ENCODE results near the gene MUC20.
A peak's percentile ranks its signal among the peaks of the same experiment; 100 is the strongest.
"Not testable (repeated sequence)": the region's sequence is repeated elsewhere in the genome, so short reads cannot be mapped to it uniquely, and the experiment has no call there.

The MUC20 gene

DNA sequence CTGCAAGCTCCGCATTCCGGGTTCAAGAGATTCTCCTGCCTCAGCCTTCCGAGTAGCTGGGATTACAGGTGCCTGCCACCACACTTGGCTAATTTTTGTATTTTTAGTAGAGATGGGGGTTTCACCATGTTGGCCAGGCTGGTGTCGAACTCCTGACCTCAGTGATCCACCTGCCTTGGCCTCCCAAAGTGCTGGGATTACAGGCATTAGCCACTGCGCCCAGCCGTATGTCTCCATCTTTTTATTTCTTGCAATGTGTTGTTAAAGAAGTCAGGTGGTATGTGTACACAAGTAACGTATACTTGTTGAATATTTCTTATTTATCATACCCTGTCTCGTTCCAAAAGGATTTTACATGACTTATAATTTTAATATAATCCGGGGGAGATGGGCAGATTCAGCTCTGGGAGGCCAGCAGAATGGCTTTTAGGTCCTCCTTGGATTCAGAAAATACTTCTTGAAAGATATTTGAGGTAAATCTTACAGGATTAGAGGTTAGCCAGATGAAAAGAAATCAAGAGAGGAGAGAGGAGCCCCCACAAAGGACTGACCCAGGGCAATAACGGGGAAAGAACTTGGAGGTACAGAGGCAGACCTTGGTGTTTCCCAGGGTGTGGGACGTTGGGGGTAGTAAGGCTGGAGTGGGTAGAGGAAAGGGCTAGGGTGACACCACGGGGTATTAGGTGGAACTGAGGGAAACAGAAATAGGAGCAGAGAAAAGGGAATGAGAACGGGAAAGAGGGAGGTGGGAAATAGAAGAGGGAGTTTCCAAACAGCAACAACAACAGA, 27.2 kb upstream of the MUC20 start:
- DNase-seq, result no peak

DNA sequence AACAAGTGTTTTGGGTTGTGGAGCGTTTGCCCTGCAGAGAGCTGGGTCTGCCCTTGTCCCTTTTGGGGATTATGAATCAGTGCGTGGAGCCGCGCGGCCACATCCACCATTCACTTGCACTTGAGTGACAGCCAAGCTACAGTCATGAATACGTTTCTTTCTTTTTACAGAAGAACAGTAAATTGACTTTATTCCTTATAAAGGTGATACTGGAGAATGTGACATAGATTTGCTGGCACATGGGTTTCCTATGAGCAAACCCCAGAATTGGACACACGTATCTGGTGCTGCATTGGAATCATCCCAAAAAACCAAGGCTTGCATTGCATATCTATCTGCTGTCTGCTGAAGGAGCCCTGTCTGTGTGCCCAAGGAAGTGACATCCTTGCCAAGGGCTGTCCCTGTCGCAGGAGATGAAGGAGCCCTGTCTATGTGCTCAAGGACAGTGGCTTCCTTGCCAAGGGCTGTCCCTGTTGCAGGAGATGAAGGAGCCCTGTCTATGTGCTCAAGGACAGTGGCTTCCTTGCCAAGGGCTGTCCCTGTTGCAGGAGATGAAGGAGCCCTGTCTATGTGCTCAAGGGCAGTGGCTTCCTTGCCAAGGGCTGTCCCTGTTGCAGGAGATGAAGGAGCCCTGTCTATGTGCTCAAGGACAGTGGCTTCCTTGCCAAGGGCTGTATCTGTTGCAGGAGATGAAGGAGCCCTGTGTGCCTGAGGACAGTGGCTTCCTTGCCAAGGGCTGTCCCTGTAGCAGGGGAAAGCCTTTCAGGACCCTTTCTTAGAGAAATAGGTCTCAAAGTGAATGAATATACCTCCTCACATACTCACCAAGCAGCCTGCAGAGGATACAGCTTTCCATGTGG, 26.3 kb upstream of the MUC20 start:
- not testable (repeated sequence) for DNase-seq

DNA sequence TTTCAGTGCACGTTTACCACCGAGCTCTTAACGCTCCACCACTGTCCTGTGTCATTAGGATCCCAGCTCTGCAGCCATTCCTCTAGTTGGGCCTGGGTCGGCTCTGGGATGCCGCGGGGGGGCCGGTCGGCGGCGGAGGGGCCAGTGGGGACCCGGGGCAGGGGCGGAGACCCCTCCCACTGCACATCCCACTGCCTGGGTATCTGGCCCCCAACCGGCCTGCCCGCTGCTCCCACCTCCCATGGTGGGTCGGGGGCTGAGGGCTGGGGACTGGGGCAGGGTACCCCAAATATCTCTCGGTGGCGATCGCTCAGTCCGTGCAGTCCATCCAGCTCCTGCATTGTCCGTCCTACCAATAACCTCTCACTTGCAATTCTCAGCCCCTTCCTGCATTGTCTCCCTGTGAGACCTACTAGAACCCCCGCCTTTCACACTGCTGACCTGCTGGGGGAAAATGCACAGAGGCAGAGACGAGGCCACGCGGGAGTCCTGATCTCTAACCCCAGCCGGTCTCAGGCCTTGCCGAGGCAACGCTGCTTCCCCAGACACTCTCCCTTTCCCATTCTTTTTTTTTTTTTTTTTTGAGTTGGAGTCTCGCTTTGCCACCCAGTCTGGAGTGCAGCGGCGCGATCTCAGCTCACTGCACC, 24.0 kb upstream of the MUC20 start:
- DNase-seq, result no peak

DNA sequence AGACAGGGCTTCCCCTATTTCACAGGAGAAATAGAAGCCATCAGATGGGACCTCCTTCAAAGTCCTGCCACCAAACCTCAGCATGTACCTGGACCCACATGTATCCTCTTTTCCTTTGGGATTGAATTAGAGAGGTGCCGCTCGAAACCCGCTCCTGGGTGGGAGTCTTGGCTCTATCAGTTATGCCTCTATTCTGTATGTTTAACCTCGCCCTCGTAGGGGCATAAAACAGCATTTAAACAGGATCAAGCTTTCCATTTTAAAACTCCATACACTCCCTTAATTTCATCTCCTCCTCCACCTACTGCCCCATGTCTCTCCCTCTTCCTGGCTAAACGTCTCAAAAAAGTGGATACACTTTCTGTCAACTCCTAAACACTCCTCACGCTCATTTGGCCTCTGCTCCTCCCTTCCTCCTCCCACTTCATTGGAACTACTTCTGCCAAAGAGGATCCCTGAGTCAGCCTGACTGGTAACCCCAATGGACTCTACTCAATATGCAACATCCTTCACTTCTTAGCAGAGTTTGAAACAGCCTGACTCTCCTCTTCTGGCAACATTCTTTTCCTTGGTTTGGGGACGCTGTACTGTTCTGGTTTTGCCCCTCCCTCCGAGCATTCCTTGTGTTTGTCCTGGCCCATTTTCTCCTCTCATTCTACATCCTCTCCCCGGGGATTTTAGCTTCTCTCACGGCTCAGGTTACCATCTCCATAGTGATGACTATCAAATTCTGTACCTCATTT, 23.0 kb upstream of the MUC20 start:
- DNase-seq, result peak; percentile 82

DNA sequence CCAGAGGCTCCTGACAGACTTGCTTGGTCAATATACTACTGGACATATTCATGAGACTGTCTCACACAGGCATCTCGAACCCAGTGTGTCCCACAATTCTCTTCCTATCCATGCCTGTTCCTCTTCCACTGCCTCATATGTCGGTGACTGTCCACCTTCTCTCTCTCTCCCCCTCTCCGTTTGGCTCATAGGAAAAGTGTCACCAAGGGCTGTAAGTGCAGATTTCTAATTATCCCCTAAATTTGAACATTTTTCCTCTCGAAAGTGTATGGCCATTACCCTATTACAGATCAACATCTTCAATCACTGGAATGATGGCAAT, 22.5 kb upstream of the MUC20 start:
- no peak for DNase-seq

DNA sequence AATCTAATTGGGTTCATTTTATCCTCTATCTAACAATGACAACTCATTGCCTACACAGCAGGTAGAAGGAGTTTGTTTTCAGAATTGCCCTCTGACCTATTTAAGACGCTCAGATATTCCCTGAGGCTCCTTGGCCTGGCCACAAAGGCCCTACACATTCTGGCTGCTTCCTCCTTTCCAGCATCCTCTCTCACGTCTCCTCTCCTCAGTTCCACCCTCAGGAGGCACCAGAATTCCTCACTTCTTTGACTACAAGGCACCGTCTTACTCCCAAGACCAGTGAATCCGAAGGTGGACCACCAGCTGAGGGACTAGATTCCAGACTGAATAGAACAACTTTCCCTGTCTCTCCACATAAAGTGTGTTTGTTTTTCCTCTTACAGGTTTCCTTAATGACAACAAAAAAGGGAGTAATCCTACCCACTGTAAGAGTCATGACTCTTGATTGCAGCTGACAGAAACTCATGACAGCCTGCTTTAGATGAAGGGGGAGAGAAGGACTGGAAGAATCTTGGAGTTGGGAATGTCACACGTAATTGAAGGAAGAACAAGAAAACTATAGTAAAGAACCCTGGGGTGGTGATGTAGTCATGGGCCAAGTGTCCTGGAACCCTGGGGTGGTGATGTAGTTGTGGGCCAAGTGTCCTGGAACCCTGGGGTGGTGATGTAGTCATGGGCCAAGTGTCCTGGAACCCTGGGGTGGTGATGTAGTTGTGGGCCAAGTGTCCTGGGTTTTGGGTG, 22.0 kb upstream of the MUC20 start:
- no peak for DNase-seq

DNA sequence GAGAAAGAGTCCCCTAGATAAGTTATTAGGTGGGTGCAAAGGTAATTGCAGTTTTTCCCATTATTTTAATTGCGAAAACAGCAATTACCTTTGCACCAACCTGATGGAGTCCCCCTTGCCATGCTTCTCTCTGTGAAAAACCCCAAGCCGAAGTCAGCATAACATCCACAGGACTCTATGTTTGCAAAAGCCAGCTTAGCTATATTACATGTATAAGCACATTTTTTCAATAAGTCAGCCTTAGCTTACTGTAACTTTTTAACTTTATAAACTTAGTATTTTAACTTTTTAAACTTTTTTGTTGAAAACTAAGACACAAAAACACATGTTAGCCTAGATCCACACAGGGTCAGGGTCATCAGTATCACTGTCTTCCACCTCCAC, 21.4 kb upstream of the MUC20 start:
- no peak for DNase-seq

DNA sequence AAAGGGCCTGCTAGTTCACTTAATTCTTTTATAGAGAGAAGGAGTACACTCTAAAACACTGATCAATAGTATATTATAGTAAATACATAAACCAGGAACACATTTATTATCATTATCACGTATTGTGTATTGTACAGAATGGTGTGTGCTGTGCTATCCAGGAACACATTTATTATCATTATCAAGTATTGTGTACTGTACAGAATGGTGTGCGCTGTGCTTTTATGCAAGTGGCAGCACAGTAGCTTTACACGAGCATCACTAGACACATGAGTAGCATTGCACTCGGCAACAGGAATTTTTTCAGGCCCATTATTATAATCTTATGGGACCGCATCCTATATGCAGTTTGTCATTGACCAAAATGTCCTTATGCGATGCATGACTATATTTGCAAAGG, 20.9 kb upstream of the MUC20 start:
- DNase-seq, result no peak

DNA sequence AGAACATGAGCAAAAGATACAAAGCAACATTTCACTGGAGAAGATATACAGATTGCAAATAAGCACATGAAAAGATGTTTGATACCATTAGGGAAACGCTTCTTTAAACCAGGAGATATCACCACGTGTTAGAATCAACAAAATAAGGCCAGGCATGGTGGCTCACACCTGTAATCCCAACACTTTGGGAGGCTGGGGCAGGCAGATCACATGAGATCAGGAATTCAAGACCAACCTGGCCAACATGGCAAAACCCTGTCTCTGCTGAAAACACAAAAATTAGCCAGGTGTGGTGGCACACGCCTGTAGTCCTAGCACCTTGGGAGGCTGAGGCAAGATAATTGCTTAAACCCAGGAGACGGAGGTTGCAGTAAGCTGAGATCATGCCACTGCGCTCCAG, 20.5 kb upstream of the MUC20 start:
- DNase-seq, result no peak

DNA sequence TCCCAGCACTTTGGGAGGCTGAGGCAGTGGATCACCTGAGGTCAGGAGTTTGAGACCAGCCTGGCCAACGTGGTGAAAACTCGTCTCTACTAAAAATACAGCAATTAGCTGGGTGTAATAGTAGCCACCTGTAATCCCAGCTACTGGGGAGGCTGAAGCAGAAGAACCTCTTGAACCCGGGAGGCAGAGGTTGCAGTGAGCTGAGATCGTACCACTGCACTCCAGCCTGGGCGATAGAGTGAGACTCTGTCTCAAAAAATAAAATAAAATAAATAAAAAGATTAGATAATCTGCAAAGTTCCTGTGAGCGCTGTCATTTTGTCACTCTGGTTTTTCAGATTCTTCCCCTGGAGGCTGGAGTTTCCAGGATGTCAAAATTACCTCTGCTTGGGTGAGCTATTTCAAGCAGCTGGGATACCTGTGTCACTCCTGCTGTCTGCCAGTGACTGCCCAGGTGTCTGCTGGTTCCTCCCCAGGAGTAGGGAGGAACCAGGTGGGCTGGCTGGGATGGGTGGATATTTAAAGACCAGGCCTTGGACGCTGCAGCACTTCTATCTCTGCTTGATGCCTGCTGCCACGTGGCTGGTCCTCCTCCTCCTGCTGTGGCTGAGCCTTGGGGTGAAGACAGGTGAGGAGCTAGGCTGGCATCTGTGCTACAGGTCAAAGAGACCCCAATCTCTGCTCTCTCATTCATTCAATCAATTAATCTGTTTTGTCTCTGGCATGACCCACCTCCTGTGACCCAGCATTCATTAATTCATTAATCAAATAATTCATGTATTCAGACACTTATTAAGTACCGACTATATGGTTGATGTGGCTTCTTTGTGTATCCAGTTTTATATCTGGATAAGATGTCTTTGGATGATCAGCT, 19.5 kb upstream of the MUC20 start:
- no peak for DNase-seq

DNA sequence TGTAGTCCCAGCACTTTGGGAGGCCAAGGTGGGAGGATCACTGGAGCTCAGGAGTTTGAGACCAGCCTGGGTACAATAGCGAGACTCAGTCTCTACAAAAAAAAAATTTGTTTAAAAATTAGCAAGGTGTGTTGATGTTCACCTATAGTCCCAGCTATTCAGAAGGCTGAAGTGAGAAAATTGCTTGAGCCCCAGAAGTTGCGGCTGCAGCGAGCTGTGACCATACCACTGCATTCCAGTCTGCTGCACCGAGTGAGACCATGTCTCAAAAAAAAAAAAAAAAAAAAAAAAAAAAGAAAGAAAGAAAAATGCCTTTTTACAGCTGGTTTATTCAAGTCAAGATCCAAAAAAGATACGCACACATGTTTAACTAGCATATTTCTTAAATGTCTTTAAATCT, 17.0 kb upstream of the MUC20 start:
- no peak for DNase-seq

DNA sequence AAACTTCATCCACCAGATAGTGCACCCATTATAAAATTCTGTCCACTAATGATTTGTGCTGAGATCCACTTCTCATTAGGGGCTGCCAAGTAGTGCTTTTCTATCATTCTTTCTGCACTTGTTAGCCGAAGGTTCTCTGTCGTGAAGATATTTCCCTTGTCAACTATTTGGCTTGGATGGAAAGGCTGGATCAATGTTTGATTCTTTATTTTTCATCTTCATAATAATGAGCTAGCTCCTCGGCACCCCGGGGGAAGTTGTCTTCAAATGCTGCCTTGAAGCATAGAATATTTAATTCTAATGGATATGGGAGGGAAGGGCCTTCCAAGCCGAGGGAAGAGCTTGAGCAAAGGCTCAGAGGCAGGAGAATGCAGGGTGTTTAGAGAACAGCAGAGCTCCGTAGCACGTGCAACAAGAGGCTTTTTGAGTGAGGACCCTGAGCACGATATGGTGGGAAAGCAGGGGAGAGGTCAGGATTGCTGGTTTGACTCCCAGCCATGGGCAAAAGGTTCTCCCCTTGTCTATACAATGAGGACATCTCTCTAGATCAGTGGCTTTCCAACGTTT, 16.3 kb upstream of the MUC20 start:
- no peak for DNase-seq

DNA sequence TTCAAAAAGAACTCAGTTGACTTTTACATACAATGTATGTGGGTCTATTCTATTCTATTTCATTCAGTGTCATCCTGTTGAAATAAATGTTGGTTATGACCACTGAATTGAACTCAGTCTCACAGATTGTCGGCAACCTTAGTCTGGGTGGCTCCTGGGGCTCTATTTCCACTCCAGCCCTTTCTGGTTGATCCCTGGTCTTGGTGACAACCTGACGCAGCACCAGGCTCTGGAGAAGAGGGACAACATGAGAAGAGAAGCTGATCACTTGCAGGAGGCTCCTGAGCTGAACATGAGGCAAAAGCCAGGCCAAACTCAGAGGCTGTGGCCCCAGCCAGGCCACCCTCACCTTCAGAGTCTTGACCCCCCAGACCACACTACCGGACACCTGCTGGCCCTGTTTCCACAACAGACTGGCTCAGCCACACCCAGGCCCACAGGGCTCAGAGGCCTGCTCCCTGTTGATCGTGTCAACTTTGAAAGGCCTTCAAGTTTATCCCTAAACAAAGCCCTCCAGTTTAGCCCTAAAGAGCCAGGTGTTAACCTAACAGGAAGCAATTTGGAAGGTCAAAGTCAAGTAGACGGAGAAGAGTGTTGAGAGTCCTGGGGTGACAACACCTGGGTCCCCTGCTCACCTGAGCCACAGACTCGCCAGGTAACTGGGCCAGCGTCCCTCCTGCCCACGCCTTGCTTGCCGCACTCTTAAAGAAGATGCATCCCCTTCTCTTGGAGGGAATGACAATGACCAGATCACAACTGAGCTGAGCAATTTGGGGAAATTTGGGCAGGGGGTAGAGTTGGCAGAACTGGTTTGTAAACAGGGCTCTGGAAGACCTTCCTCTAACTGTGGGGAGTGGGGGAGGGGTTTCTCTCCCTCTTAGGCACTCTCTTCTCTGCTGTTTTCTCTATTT, 15.4 kb upstream of the MUC20 start:
- no peak for DNase-seq

DNA sequence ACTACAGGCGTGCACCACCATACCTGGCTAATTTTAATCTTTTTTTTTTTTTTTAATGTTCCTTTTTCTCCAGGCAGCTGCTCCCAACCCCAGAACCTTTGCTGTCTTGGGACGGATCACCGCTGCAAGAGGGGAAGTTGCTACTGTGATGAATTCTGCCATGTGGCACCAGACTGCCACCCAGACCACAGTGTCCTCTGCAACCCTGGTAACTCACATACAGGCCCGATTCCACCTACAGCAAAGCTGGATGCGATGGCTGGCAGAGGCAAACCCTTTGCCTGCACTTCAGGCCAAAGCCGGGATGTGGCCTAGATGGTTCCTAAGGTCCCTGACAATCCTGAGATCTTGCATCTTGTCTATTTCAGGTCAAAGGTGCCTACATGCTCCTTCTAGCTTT, 12.7 kb upstream of the MUC20 start:
- DNase-seq, result no peak

DNA sequence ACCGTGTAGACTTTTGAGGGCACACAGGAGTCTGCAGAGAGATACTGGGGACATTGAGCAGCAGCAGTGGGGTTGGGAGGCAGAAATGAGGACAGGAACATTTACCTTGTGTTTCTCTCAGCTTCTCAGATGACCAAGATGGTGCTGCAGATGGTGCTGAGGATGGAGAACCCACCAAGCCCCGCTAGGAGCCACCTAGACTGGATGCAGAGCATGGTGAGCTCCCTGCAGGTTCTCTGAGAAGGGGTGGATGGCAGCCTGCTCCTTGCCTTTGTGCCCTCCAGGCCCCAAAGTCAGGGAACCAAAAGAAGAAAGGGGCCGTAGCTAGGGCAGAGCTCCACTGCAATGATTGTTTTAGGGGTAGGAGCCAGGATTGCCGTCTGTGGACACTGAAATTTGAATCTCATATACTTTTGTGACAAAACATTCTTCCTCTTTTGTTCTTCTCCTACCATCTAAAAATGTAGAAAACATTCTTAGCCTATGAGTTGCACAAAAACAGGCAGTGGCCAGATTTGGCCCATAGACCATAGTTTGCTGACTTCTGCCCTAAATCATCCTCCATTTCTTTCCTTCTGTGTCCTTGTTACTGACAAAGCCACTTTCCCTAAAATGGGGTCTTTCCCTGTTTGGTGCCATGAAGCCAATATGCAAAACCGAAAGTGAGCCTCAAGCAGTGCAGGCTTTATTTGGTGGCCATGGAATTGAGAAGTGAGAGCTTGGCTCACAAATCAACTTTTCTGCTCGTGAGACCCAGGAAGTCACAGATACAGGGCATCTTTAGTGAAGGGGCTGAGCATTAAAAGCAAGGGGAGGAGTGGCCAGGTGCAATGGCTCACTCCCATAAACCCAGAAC, 11.9 kb upstream of the MUC20 start:
- no peak for DNase-seq

DNA sequence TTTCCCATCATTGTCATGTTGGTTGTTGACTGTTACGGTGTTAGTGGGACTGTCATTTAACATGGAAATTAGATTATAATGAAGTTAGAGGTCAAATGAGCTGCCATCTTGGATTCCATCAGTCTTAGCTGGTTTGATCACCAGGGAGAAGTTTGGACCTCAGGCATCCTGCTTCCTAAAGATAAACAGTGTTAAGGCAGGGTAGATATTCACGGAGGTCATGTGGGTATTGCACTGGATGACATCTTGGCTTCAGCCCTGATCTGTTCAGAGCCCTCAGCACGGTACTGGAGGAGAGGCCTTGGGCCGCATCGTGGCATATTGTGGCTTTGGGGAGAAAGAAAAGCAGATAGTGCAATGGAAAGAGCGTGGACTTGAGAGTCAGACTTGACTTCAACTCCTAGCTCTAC, 11.1 kb upstream of the MUC20 start:
- DNase-seq, result no peak

DNA sequence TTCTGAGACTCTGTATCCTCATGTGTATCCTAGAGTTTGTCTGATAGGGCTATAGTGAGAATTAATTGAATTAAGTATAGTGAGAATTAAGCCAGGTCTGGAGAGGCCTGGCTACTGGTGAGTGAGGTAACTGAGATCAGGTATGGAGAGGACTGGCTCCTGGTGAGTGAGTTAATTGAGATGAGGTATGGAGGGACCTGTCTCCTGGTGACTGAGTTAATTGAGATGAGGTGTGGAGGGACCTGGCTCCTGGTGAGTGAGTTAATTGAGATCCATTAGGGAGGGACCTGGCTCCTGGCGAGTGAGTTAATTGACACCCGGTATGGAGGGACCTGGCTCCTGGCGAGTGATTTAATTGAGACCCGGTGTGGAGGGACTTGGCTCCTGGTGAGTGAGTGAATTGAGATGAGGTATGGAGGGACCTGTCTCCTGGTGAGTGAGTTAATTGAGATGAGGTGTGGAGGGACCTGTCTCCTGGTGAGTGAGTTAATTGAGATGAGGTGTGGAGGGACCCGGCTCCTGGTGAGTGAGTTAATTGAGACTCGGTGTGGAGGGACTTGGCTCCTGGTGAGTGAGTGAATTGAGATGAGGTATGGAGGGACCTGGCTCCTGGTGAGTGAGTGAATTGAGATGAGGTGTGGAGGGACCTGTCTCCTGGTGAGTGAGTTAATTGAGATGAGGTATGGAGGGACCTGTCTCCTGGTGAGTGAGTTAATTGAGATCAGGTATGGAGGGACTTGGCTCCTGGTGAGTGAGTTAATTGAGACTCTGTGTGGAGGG, 10.5 kb upstream of the MUC20 start:
- DNase-seq, result not testable (repeated sequence)

All from fibroblast of skin of right biceps (primary cell).